GM10266 (cell line): Measurements from ENCODE around the gene MAP4K3.
A peak's percentile ranks its signal among the peaks of the same experiment; 100 is the strongest.

Experiments
- DNase-seq: peaks from one replicate; pipeline ENCODE4 v3.0.0; 2012; ENCODE audit errors: extremely low spot score
- TF ChIP-seq, protein P1 (sequence below): IDR thresholded peaks from 2 replicates; pipeline ENCODE4 v1.5.1; 2012; ENCODE audit warnings: mild to moderate bottlenecking, low read depth; ENCODE audit not compliant: control insufficient read depth, insufficient read depth; ENCODE audit errors: missing control alignments

MAP4K3 gene

DNA sequence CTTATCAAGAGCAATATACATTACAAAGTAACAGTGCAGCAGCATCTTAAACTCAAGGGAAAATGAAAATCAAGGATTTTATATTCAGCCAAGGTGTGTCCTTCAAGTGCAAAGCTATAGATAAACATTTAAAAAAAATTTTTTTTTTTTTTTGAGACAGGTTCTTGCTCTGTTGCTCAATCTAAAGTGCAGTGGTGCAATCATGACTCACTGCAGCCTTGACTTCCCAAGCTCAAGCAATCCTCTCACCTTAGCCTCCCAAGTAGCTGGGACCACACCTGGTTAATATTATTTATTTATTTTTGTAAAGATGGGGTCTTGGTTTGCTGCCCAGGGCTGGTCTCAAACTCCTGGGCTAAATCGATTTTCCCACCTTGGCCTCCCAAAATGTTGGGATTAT lies 202.3 kb downstream of the MAP4K3 start:
- no peak for DNase-seq
- TF ChIP-seq, protein P1, sequence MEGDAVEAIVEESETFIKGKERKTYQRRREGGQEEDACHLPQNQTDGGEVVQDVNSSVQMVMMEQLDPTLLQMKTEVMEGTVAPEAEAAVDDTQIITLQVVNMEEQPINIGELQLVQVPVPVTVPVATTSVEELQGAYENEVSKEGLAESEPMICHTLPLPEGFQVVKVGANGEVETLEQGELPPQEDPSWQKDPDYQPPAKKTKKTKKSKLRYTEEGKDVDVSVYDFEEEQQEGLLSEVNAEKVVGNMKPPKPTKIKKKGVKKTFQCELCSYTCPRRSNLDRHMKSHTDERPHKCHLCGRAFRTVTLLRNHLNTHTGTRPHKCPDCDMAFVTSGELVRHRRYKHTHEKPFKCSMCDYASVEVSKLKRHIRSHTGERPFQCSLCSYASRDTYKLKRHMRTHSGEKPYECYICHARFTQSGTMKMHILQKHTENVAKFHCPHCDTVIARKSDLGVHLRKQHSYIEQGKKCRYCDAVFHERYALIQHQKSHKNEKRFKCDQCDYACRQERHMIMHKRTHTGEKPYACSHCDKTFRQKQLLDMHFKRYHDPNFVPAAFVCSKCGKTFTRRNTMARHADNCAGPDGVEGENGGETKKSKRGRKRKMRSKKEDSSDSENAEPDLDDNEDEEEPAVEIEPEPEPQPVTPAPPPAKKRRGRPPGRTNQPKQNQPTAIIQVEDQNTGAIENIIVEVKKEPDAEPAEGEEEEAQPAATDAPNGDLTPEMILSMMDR, result no peak

DNA sequence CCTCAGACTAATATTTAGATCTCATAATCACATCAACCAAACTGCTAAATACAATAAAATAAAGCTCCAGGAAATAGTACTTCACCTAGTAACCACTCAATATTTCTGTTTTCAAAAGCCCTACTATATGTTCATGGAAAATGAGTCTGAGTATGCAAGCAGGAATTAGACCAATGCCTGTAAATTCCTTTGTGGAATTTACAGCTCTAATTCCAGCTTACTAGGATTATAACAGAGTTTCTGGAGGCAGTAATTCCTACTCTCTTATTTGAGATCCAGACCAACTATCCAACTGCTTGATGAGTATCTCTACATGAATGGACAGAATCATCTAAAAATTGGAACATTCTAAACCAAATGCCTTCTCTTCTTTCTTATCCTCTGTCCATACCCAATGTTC lies 204.9 kb downstream of the MAP4K3 start:
- DNase-seq, result no peak
- TF ChIP-seq, protein P1, result no peak

DNA sequence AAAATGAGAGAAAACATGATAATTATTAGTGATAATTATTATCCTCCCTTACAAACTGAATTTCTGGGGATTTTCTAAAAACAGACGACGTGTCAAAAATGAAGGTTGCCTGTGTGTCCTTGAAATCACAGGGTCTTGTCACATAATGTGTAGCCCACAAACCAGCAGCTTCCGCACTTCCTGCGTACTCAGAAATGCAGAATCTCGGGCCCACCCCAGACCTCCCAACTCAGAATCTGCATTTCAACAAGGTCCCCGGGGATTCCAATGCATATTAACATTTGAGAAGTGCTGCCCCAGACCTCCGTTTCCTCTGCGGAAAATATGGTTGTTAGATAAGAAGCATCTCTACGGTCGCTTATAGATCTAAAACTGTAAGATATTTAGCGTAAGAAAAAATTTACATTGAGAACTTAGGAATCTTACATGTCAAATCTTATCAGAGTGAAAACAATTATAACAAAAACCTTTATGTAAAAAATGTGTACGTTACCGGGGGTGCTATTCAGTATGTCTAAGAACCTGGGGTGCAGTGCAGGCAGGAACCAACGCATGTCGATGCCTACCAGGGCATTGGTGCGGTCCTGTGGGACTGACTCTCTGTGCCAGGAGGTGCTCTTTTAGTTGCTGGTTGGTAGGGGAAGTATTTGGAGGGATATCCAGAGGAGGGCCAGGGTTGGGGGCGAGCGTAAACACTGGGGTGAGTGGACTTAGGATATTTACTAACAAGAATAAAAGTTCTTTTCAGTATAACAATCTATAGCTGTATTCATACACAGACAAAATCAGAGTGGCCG lies 208.5 kb downstream of the MAP4K3 start:
- TF ChIP-seq, protein P1, result no peak
- DNase-seq, result no peak

DNA sequence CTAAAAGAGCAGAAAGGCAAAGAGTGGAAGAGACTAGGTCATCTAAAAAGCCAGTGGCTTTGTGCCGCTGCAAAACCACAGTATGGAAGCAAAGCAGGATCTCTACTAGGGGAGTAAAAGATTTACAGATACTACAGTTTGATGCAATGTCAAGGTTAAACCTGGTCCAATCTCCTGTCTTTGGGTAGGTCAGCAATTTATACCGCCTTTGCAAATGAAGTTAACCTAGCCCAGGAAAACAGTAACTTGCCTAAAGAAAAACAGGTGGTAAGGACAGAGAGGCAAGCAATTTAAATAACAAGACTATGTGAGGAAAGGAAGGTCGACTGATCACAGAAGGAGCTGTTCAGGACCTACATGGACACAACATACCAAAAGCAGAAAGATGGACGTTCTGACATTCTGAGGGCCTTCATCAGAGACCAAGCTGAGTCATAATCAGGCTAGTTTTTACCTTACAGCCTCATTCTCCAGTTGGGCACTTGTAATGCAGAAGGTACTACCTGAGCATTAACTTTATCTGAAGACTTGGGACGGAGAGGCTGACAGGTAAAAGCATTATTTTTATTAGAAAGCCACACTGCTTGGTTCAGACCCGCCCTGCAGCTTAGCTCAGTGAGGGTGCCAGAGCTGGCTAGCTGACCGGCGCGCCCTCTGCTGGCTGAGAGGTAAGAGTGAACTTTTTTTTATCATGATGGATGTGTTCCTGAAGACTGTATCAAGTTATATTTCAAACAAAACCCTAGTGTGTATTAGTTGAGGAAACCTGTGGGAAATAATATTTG lies 209.3 kb downstream of the MAP4K3 start:
- TF ChIP-seq, protein P1, result peak; percentile 86

DNA sequence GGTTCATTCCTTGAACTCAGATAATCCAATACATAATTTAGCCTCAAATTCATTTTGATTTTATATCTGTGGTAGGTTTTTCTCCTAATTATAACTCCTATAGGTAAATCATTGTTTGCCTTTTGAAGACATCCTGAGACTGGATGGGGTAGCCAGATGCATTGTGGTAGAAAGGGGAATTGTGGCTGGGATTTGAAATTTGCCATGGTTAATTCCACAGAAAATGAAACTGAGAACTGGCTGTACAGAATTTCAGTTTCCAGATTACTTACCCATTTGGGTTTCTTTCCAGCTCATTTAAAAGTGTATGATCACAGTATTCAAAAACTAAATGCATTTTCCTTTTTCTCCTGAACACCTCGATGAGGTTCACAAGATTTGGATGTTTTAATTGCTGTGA lies 211.5 kb downstream of the MAP4K3 start:
- TF ChIP-seq, protein P1, result no peak
- DNase-seq, result no peak

More for the DNA sequence above, 209.3 kb downstream of the MAP4K3 start:
- peak; percentile 72 for DNase-seq

DNA sequence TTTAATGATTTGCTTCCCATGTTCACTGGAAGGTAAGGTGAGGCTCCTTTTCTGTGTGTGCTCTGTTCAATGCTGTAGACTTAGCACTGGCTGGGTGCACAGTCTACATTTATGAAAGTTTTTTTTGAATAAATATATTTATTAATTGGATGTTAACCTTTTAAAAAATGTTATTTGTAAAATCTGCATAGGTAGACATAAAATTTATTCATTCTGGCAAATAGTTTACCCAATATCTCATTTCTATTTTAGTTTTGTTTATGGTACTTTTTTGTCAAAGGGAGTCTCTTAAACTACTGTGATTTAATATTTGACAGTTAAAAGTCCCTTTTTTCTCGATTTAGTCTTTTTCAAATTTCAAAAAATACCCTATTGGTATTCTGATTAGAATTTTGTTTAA lies 213.2 kb downstream of the MAP4K3 start:
- TF ChIP-seq, protein P1, result no peak
- no peak for DNase-seq

DNA sequence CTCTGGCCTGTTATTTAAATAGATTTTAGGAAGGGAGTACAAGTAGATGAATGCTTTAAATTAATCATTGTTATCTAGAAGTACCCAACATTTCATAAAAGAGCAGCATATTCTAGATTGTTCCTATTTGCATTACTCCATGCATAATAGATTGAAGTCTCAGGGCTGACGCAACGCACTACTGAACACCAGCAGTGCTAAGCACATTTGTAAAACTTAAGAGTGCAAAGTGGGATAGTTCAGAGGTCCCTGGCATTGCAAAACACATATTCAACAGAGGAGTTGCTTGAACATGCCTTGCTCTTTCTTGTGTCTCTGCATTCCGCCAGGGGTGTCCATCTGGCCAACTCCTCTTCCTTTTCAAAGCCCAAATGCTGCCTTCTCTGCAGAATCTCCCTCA lies 215.6 kb downstream of the MAP4K3 start:
- TF ChIP-seq, protein P1, result no peak
- no peak for DNase-seq
